A673 (cell line): ENCODE measurements around the gene CFAP100. TPM values are rescaled to one million over a fixed set of nuclear protein-coding genes. Genes with fewer than 3 reads are reported as not detected.

Experiments
- BruUV-seq: library from RNA; stranded (reverse); fragments of 400-500 nt; replicated peaks from 2 replicates; lab custom pipeline; 2021; lab: Mats Ljungman, UMichigan
- CTCF ChIA-PET: fragments of 300-600 bp; sonication (Branson Sonifier 250); formaldehyde crosslinking; loops from one replicate; lab custom pipeline; 2022; ENCODE audit warnings: antibody characterized with exemption; lab: Charles Lee
- POLR2A ChIA-PET: fragments of 300-600 bp; sonication (Branson Sonifier 250); formaldehyde crosslinking; loops from one replicate; lab custom pipeline; 2022; ENCODE audit warnings: antibody characterized with exemption; ENCODE audit not compliant: low non-redundant PET; lab: Charles Lee
- DNase-seq: peaks from one replicate; pipeline ENCODE4 v3.0.0-alpha.2; 2015; ENCODE audit warnings: low spot score
- H3K27ac ChIP-seq: fragments of 200-600 bp; sonication (generic); 2 replicates; pipeline ENCODE4 v1.5.1; 2016; ENCODE audit warnings: mixed run types, low read depth, mild to moderate bottlenecking, mixed read lengths, antibody characterized with exemption, low read length; ENCODE audit not compliant: poor library complexity, severe bottlenecking
- H3K27me3 ChIP-seq: fragments of 200-600 bp; sonication (generic); replicated peaks from 2 replicates; pipeline ENCODE4 v1.6.1; 2017; ENCODE audit warnings: mixed run types, low read depth, mild to moderate bottlenecking, mixed read lengths, antibody characterized with exemption, low read length; ENCODE audit not compliant: insufficient read depth, poor library complexity
- H3K36me3 ChIP-seq: fragments of 200-600 bp; sonication (generic); 2 replicates; pipeline ENCODE4 v1.6.1; 2016; ENCODE audit warnings: mixed run types, mild to moderate bottlenecking, mixed read lengths, antibody characterized with exemption, low read length; ENCODE audit not compliant: insufficient read depth, poor library complexity, severe bottlenecking
- H3K4me1 ChIP-seq: fragments of 200-600 bp; sonication (generic); 2 replicates; pipeline ENCODE4 v1.6.1; 2017; ENCODE audit warnings: mixed run types, mild to moderate bottlenecking, mixed read lengths, antibody characterized with exemption, low read length; ENCODE audit not compliant: insufficient read depth, poor library complexity, severe bottlenecking
- H3K4me3 ChIP-seq: fragments of 200-600 bp; sonication (generic); 2 replicates; pipeline ENCODE4 v1.5.1; 2016; ENCODE audit warnings: low read depth, mixed run types, mild to moderate bottlenecking, mixed read lengths, low read length; ENCODE audit not compliant: poor library complexity, severe bottlenecking
- H3K9me3 ChIP-seq: fragments of 200-600 bp; sonication (generic); 2 replicates; pipeline ENCODE4 v1.6.1; 2016; ENCODE audit warnings: mixed run types, low read depth, mild to moderate bottlenecking, mixed read lengths, antibody characterized with exemption, low read length; ENCODE audit not compliant: poor library complexity, severe bottlenecking
- EZH2 ChIP-seq: fragments of 200-600 bp; sonication (generic); IDR thresholded peaks from 2 replicates; pipeline ENCODE4 v1.6.1; 2017; ENCODE audit warnings: borderline replicate concordance, low read depth, mild to moderate bottlenecking, mixed read lengths, antibody characterized with exemption, low read length; ENCODE audit not compliant: poor library complexity, severe bottlenecking
- intact Hi-C: fragments of 100-400 bp; cut with micrococcal nuclease; formaldehyde crosslinking; loops from one replicate; pipeline ENCODE4 v1.10.0; 2022; ENCODE audit not compliant: unreplicated experiment
- total RNA-seq: library from RNA; stranded (reverse); gene quantifications from 2 replicates; pipeline ENCODE4 v1.2.3, GENCODE V29; 2021
- TF ChIP-seq, protein P1 (sequence below): fragments of 300-800, 200-600 bp; sonication (generic); conservative IDR thresholded peaks from 2 replicates; pipeline ENCODE4 v1.5.1; 2017; ENCODE audit warnings: low read depth, mild to moderate bottlenecking, antibody characterized with exemption, low read length, moderate library complexity, mixed read lengths

Gene CFAP100
- total RNA-seq, 1 experiment from 2014 or later, result not detected

DNA sequence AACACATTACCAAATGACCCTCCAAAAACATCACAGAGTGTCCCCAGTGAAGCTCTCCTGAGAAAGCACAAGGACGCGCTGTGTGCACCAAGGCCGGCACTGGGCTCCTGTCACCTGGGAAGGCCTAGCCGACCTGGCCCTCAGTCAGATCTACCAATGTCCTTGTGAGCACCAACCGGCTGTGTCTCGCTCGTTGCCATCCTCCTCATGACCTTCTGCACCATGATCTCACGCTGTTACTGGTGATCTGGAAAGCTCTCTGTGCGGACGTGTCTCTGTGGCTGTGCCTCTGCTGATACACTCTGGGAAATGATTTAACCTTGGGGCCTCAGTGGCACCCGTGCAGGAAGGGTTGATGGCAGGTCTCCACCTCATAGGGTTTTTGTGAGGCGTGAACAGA is 56.8 kb downstream of the CFAP100 start:
- no peaks in the 10 kb centered on the region for H3K27me3 ChIP-seq
- intact Hi-C loops, result no loop called here
- POLR2A ChIA-PET, result no interaction called here
- no peak overlapping the region for H3K4me3 ChIP-seq
- BruUV-seq, result no TSS peak
- TF ChIP-seq, protein P1, sequence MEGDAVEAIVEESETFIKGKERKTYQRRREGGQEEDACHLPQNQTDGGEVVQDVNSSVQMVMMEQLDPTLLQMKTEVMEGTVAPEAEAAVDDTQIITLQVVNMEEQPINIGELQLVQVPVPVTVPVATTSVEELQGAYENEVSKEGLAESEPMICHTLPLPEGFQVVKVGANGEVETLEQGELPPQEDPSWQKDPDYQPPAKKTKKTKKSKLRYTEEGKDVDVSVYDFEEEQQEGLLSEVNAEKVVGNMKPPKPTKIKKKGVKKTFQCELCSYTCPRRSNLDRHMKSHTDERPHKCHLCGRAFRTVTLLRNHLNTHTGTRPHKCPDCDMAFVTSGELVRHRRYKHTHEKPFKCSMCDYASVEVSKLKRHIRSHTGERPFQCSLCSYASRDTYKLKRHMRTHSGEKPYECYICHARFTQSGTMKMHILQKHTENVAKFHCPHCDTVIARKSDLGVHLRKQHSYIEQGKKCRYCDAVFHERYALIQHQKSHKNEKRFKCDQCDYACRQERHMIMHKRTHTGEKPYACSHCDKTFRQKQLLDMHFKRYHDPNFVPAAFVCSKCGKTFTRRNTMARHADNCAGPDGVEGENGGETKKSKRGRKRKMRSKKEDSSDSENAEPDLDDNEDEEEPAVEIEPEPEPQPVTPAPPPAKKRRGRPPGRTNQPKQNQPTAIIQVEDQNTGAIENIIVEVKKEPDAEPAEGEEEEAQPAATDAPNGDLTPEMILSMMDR, result no peak
- no peak for TF ChIP-seq EZH2
- no peak for DNase-seq
- peaks cover 61% of the 10 kb centered on the region for H3K36me3 ChIP-seq
- H3K4me1 ChIP-seq, result no peaks in the 10 kb centered on the region
- no peak overlapping the region for H3K27ac ChIP-seq
- no peaks in the 10 kb centered on the region for H3K9me3 ChIP-seq
- CTCF ChIA-PET, result no interaction called here

GRCh38 chr3:126452213-126452612 is 57.5 kb downstream of the CFAP100 start:
- no TSS peak for BruUV-seq
- H3K36me3 ChIP-seq, result peaks cover 68% of the 10 kb centered on the region
- no peak overlapping the region for H3K27ac ChIP-seq
- no peaks in the 10 kb centered on the region for H3K27me3 ChIP-seq
- no peaks in the 10 kb centered on the region for H3K4me1 ChIP-seq
- intact Hi-C loops, result no loop called here
- TF ChIP-seq EZH2, result no peak
- TF ChIP-seq, protein P1, result no peak
- CTCF ChIA-PET, result no interaction called here
- no peaks in the 10 kb centered on the region for H3K9me3 ChIP-seq
- DNase-seq, result no peak
- POLR2A ChIA-PET, result no interaction called here
- H3K4me3 ChIP-seq, result no peak overlapping the region

GRCh38 chr3:126454025-126454424 is 59.3 kb downstream of the CFAP100 start:
- Histone ChIP-seq H3K4me3 (no peak overlapping the region), H3K27ac (no peak overlapping the region), H3K9me3 (no peaks in the 10 kb centered on the region), H3K27me3 (no peaks in the 10 kb centered on the region), H3K4me1 (no peaks in the 10 kb centered on the region), H3K36me3 (peaks cover 80% of the 10 kb centered on the region)
- no peak for DNase-seq
- no TSS peak for BruUV-seq
- intact Hi-C loops, result no loop called here
- ChIA-PET CTCF (no interaction called here), POLR2A (no interaction called here)
- TF ChIP-seq, protein P1, result no peak
- TF ChIP-seq EZH2, result no peak
